Activated CD8-positive, alpha-beta T cell treated with anti-CD3 and anti-CD28 coated beads for 36 hours (primary cell): ENCODE measurements around the gene GPRIN2. TPM values are rescaled to one million over a fixed set of nuclear protein-coding genes. Genes with fewer than 3 reads are reported as not detected.

Experiments used
- ATAC-seq: fragments of 200-7000 bp; cut with Tn5 transposase; one replicate; pipeline ENCODE4 v1.10.0; 2021; ENCODE audit warnings: mild to moderate bottlenecking, moderate library complexity
- CTCF ChIA-PET: fragments of 350-600 bp; sonication (Branson Sonifier 250); formaldehyde crosslinking; loops from one replicate; lab custom pipeline; 2021; ENCODE audit warnings: antibody characterized with exemption; lab: Charles Lee
- POLR2A ChIA-PET: fragments of 350-600 bp; sonication (Branson Sonifier 250); formaldehyde crosslinking; loops from one replicate; lab custom pipeline; 2021; ENCODE audit warnings: antibody characterized with exemption; lab: Charles Lee
- DNase-seq: peaks from one replicate; pipeline ENCODE4 v3.0.0-alpha.2; 2020
- H3K27ac Mint-ChIP-seq: one replicate; pipeline ENCODE4 v1.8.0; 2021; ENCODE audit warnings: mild to moderate bottlenecking, mixed read lengths
- H3K27me3 Mint-ChIP-seq: one replicate; pipeline ENCODE4 v1.8.0; 2021; ENCODE audit warnings: mixed read lengths
- H3K36me3 Mint-ChIP-seq: one replicate; pipeline ENCODE4 v1.8.0; 2021; ENCODE audit warnings: low read depth, mixed read lengths
- H3K4me1 Mint-ChIP-seq: one replicate; pipeline ENCODE4 v1.8.0; 2021; ENCODE audit warnings: low read depth, mixed read lengths
- H3K4me3 Mint-ChIP-seq: one replicate; pipeline ENCODE4 v1.8.0; 2021; ENCODE audit warnings: mild to moderate bottlenecking, moderate library complexity, mixed read lengths
- H3K9me3 Mint-ChIP-seq: one replicate; pipeline ENCODE4 v1.8.0; 2021; ENCODE audit warnings: mixed read lengths
- intact Hi-C: fragments of 100-400 bp; cut with micrococcal nuclease; formaldehyde crosslinking; loops from one replicate; pipeline ENCODE4 v1.10.0; 2022
- total RNA-seq, 2 experiments: library from RNA; stranded (reverse); gene quantifications; one replicate each; pipeline ENCODE4 v1.2.3, GENCODE V29; 2021
- TF ChIP-seq, protein P1 (sequence below): fragments of 200-600 bp; IDR thresholded peaks from one replicate; pipeline ENCODE4 v1.8.0; 2022; ENCODE audit warnings: antibody characterized with exemption, mild to moderate bottlenecking

Gene GPRIN2
- total RNA-seq, 2 experiments from 2014 or later: not detected

- no peak for ATAC-seq
- Mint-ChIP-seq H3K4me3 (no peak overlapping the region), H3K4me1 (no peaks in the 10 kb centered on the region), H3K36me3 (no peaks in the 10 kb centered on the region), H3K27me3 (no peaks in the 10 kb centered on the region), H3K27ac (no peak overlapping the region), H3K9me3 (no peaks in the 10 kb centered on the region)
- ChIA-PET POLR2A (no interaction called here), CTCF (no interaction called here)
- peak; percentile 0 for DNase-seq
- intact Hi-C loops: no loop called here
- TF ChIP-seq, protein P1, sequence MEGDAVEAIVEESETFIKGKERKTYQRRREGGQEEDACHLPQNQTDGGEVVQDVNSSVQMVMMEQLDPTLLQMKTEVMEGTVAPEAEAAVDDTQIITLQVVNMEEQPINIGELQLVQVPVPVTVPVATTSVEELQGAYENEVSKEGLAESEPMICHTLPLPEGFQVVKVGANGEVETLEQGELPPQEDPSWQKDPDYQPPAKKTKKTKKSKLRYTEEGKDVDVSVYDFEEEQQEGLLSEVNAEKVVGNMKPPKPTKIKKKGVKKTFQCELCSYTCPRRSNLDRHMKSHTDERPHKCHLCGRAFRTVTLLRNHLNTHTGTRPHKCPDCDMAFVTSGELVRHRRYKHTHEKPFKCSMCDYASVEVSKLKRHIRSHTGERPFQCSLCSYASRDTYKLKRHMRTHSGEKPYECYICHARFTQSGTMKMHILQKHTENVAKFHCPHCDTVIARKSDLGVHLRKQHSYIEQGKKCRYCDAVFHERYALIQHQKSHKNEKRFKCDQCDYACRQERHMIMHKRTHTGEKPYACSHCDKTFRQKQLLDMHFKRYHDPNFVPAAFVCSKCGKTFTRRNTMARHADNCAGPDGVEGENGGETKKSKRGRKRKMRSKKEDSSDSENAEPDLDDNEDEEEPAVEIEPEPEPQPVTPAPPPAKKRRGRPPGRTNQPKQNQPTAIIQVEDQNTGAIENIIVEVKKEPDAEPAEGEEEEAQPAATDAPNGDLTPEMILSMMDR: no peak
These were observed 35.5 kb downstream of the GPRIN2 start for GRCh38 chr10:46520941-46521340.

DNA sequence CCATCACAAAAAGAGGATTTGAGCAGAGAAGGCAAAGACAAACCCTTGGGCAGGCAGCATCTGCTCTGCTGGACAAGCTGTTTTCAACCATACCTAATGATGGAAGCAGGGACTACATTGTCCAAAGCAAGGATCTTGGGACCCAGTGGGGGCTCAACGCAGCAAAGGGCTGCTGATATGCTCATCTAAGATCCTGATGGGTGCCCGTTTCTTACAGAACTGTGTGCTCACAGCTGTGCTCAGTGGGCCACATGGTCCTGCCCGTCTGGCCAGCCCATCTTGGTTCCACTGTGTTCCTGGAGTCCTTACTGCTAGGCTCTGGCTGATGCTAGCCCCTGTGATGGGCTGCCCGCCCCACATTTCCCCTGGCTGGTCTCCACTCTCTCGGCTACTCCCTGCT, 36.1 kb downstream of the GPRIN2 start:
- Mint-ChIP-seq H3K9me3 (no peaks in the 10 kb centered on the region), H3K36me3 (no peaks in the 10 kb centered on the region), H3K4me3 (no peak overlapping the region), H3K27me3 (no peaks in the 10 kb centered on the region), H3K27ac (no peak overlapping the region), H3K4me1 (no peaks in the 10 kb centered on the region)
- ChIA-PET POLR2A (no interaction called here), CTCF (no interaction called here)
- DNase-seq (peak; percentile 0), ATAC-seq (no peak)
- intact Hi-C loops: no loop called here
- TF ChIP-seq, protein P1: no peak

GRCh38 chr10:46518028-46518725, 38.3 kb downstream of the GPRIN2 start:
- ATAC-seq: no peak
- no peaks in the 10 kb centered on the region for H3K36me3 Mint-ChIP-seq
- H3K4me1 Mint-ChIP-seq: no peaks in the 10 kb centered on the region
- H3K27me3 Mint-ChIP-seq: no peaks in the 10 kb centered on the region
- CTCF ChIA-PET: no interaction called here
- intact Hi-C loops: no loop called here
- POLR2A ChIA-PET: no interaction called here
- TF ChIP-seq, protein P1: no peak
- H3K4me3 Mint-ChIP-seq: no peak overlapping the region
- no peaks in the 10 kb centered on the region for H3K9me3 Mint-ChIP-seq
- no peak for DNase-seq
- H3K27ac Mint-ChIP-seq: no peak overlapping the region

- ChIA-PET CTCF (no interaction called here), POLR2A (no interaction called here)
- H3K9me3 Mint-ChIP-seq: no peaks in the 10 kb centered on the region
- no peaks in the 10 kb centered on the region for H3K27me3 Mint-ChIP-seq
- H3K27ac Mint-ChIP-seq: no peak overlapping the region
- intact Hi-C loops: no loop called here
- ATAC-seq (no peak), DNase-seq (no peak)
- no peak overlapping the region for H3K4me3 Mint-ChIP-seq
- no peaks in the 10 kb centered on the region for H3K36me3 Mint-ChIP-seq
- no peaks in the 10 kb centered on the region for H3K4me1 Mint-ChIP-seq
- TF ChIP-seq, protein P1: no peak
These were observed 38.9 kb downstream of the GPRIN2 start for GRCh38 chr10:46517541-46517940.

DNA sequence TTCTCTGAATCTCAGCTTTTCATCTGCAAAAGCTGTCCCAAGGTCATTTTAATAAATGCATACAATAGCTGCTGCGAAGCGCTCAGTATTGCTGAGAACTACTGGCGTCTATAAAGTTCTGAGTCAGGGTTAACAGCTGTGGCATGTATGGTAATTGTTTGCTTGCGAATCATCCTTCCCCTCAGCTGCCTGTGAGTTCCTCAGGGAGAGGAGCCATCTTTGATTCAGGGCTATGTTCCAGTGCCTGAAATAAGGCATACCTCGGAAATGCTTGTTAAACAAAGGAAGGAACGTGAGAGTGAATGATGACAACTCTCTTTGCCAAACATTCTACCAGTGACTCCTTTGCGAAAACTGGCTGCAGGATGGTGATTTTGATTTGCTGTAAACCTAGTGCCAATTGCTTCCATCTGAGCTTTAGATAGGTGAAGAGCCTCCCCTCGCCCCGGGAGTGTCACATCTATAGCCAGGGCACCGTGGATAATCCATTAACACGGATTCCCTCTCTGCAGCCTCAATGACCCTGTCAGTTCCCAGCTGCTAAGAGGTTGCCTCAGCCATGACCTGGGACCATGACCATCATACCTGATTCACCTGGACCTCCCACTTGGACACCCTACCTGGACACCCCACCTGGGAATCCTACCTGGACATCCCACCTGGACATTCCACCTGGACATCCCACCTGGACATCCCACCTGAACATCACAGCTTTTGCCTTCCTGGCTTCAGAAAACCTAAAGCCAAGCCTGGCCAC, 39.6 kb downstream of the GPRIN2 start:
- TF ChIP-seq, protein P1: no peak
- no peak overlapping the region for H3K4me3 Mint-ChIP-seq
- no peaks in the 10 kb centered on the region for H3K27me3 Mint-ChIP-seq
- no peak for DNase-seq
- H3K27ac Mint-ChIP-seq: no peak overlapping the region
- POLR2A ChIA-PET: no interaction called here
- no peaks in the 10 kb centered on the region for H3K36me3 Mint-ChIP-seq
- no peak for ATAC-seq
- intact Hi-C loops: no loop called here
- CTCF ChIA-PET: no interaction called here
- H3K9me3 Mint-ChIP-seq: no peaks in the 10 kb centered on the region
- no peaks in the 10 kb centered on the region for H3K4me1 Mint-ChIP-seq
